AG10803 (cell line): ENCODE results near the gene NCBP3.
"Not testable (repeated sequence)": the region's sequence is repeated elsewhere in the genome, so short reads cannot be mapped to it uniquely, and the experiment has no call there.

ENCODE experiments used
- DNase-seq: peaks from one replicate; pipeline ENCODE4 v3.0.0; 2010; ENCODE audit warnings: low read depth
- H3K4me3 ChIP-seq: 2 replicates; pipeline ENCODE4 v1.5.1; 2011; ENCODE audit warnings: mild to moderate bottlenecking, low read length, control low read depth
- CTCF ChIP-seq: conservative IDR thresholded peaks from 2 replicates; pipeline ENCODE4 v1.5.1; 2011; ENCODE audit warnings: mild to moderate bottlenecking, low read length, control low read depth, inconsistent platforms

The NCBP3 gene

GRCh38 chr17:3798273-3799180, 47.5 kb downstream of the NCBP3 start:
- DNase-seq, result no peak
- H3K4me3 ChIP-seq, result no peak overlapping the region
- TF ChIP-seq CTCF, result no peak

GRCh38 chr17:3796822-3797170, 49.2 kb downstream of the NCBP3 start:
- no peak overlapping the region for H3K4me3 ChIP-seq
- no peak for TF ChIP-seq CTCF
- DNase-seq, result no peak

- DNase-seq, result no peak
- no peak overlapping the region for H3K4me3 ChIP-seq
- TF ChIP-seq CTCF, result no peak
These were observed 49.8 kb downstream of the NCBP3 start for GRCh38 chr17:3796110-3796821.

- no peak for DNase-seq
- no peak overlapping the region for H3K4me3 ChIP-seq
- TF ChIP-seq CTCF, result no peak
These were observed 50.5 kb downstream of the NCBP3 start for GRCh38 chr17:3795390-3796102.

- no peak for TF ChIP-seq CTCF
- H3K4me3 ChIP-seq, result no peak overlapping the region
- peak; percentile 20 for DNase-seq
These were observed 51.3 kb downstream of the NCBP3 start for GRCh38 chr17:3794557-3795389.

- not testable (repeated sequence) for DNase-seq, H3K4me3 ChIP-seq
These were observed 51.9 kb downstream of the NCBP3 start for GRCh38 chr17:3794152-3794551.

- not testable (repeated sequence) for H3K4me3 ChIP-seq, DNase-seq
These were observed 52.8 kb downstream of the NCBP3 start for GRCh38 chr17:3793258-3793657.
